Left renal cortex interstitium (tissue), 4 donors: ENCODE measurements around the gene ATXN1. TPM values are rescaled to one million over a fixed set of nuclear protein-coding genes. Genes with fewer than 3 reads are reported as not detected.
"Not testable (repeated sequence)": the region's sequence is repeated elsewhere in the genome, so short reads cannot be mapped to it uniquely, and the experiment has no call there.

Source experiments
- DNase-seq, 4 donors: peaks; one replicate each; pipeline ENCODE4 v3.0.0-alpha.2; 2013; ENCODE audit warnings: low read depth in 4 of 4, low spot score in 2 of 4, missing footprints in 1 of 4
- polyA plus RNA-seq, 4 donors: library from polyadenylated mRNA; unstranded; fragments of 120-200 nt; gene quantifications; one replicate each; pipeline ENCODE4 v1.2.1, GENCODE V29; 2013; ENCODE audit not compliant: insufficient read length in 4 of 4

Gene ATXN1
- polyA plus RNA-seq, 4 donors: 17.0 to 23.0 (median 19.4) TPM

DNA sequence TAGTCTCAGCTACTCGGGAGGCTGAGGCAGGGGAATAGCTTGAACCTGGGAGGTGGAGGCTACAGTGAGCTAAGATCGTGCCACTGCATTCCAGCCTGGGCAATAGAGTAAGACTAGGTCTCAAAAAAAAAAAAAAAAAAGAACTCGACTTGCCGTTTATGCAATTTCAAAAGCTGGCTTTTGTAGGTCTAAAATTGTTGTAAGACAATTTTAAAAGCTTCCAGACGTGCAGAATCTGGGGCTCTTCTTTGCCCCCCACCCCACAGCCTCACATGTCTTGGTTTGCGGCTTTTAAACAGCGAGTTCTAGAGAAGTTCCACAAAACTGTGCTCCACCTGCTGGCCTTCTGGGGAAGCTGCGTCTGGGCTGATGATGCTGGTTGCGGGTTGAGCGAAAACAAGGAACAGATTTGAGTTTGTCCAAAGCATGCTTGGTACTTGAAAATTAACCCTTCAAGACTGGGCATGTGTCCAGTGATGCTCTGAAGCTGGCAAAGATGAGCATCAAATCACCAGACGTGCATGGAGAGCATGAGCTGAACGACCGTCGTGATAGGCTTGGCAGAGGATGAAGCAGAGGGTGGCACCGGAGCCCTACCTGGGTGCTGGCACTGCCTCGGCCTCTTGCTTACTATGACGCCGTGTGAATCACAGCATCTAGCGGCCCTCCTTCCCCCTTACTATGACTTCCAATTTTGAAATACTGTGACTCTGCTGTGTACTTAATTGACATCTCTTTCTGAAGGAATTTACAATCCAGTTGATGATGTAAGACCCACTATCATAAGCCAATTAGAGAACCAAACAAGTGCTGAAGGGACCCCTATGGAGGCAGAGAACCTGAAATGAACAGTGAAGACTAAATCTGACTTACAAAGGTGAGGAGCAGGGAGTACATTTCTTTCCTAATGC is 351.5 kb downstream of the ATXN1 start:
- DNase-seq: no peak

DNA sequence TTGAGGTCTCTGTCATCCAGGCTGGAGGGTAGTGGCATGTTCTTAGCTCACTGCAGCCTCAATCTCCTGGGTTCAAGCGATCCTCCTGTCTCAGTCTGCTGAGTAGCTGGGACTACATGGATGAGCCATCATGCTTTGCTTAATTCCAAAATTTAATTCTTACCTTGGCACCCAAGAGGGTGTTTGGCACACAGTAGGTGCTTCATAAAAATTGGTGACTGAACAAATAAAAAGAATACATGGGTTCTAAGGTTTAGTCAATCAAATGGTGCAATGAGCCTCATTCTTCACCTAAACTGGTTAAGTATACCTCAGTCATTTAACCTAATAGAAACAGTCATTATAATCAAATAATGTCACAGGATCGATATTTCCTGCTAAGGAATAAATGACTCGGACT is 352.5 kb downstream of the ATXN1 start:
- DNase-seq: no peak

DNA sequence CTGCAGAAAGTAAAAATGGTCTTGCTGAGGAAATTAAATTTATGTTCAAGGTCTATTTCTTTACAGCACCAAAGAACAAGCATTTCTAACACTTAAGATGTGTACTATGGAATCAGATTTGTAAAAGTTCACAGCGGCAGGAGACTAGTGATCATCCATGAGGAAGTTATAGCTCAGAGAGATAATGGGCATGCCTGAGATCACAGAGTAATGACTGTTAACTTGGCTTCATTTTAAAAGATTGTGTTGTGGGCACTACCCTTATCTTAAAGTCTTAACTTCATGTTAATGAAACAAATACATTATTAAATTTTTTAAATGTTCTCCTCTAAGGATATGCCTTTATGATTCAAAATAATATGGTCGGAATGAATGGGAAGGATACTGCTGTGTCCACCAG is 354.3 kb downstream of the ATXN1 start:
- no peak for DNase-seq

DNA sequence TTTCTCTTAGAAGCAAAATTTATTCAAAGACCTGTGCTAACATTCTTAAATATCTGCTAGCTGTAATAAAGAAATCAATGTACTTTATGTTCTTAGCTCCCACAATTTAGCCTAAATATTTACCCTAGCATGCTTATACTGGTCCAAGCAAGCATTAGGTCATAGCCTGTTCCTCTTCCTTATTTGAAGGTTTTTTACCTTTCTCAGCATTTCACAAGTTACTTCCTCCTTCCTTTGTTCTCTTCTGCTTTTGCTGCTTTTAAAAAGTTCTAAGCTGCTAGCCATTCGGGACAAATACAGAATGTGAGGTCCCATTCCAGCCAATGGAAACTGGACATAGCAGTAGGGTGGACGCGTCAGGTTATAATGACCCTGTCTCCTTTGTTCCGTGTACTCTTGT is 354.7 kb downstream of the ATXN1 start:
- not testable (repeated sequence) for DNase-seq

DNA sequence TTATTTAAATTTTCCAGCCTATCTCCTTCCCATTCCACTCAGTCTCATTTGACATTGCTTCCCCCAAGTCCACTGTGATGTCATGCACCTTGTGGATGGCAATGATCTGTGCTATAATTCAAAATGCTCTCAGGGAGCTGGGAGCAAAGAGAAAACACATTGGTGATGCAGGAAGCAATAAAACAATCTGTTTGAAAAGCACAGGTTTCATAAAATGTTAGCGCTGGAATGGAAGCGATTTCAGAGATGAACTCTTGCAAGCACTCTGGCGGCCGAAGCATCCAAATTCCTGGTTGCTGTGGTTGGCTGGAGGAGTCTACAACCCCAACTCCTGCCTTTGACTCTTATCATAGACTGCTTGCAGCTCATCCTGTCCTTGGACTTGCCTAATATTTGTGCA is 355.9 kb downstream of the ATXN1 start:
- no peak for DNase-seq

DNA sequence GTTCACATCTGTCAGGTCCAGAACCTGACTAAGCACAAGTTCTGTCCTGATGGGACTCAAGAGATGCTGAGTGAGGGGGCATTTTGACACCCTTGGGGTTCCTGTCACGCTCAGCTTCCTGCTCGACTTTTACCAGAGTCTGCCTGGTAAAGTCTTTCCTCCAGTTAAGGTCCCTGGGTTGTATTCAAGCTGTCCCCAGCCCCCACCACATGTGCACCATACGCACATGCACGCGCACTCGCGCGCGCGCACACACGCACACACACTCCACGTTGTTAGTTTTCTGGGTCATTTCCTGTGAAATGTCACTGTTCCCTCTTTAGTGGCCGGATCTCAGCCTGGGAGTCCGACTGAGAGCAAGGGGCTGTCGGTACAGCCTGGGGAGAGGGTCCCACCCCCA is 356.8 kb downstream of the ATXN1 start:
- DNase-seq: no peak

DNA sequence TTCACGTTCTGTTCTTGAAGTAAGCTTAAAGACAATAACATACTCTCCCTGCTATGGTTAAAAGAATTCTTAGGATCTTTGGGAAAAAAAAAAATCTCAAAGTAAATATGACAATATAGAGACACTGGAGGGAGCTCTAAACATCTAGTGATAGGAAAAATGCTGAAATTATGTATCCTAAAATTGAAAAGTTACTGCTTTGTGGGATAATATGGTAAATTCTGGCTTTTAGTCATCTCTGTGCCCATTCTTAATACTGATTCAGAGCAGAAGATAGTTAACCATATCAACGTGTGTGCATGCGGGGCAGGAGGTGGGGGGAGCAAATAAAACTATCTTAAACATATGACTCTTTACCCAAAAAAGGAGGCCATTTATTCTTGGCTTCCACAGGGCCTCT is 357.4 kb downstream of the ATXN1 start:
- no peak for DNase-seq

DNA sequence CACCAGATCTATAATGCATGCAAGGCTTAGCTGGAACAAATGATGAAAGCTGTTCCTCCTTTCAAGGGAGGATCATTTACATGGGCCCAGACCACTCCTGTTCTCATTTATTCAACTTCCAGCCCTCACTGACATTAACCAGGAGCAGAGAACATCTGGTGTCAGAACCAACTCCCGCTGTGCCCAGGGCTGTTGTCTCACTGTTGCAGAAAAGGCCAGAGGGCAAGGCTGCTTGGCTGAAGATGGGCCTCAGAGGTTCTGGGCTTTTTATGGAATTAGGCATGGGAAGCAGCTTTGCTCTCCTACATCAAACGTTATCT is 358.7 kb downstream of the ATXN1 start:
- DNase-seq: no peak

DNA sequence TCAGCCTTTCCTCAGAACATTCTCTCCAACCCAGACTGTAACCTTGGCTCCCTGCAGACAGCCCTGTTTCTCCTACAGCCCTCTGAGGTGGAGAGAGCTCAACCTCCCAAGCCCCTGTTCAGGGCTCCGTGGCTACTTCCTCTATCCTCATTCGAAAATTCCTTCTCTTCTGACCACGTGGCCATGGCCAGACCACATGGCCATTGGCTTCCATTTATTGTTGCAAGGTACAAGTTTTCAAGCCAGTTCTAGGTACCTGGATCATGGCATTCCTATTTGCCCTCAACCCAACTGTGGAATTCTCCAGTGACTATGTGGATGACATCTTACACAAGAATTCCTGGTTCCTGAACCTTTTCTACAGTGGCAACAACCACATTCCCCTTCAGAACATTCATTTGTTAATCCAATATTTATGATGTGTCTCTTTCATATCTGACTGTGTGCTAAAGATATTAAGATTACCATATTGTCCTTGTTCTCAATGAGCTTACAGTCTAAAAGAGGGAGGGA is 361.0 kb downstream of the ATXN1 start:
- no peak for DNase-seq

DNA sequence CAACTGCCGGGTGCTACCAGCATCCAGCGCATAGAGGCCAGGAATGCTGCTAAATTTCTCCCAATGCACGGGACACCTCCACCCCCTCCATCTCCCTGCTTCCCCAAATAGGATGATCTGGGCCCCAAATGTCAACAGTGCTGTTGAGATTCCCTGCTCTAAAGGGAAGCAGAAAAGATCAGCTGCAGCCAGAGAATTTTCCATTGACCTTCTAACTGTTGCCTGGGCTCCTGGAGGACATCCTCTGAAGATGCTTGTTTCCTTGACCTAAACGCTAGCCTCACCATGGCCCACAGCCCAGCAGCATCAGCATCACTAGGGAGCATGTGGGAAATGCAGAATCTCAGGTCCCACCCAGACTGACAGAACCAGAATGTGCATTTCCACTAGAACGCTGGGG is 361.6 kb downstream of the ATXN1 start:
- DNase-seq: no peak

DNA sequence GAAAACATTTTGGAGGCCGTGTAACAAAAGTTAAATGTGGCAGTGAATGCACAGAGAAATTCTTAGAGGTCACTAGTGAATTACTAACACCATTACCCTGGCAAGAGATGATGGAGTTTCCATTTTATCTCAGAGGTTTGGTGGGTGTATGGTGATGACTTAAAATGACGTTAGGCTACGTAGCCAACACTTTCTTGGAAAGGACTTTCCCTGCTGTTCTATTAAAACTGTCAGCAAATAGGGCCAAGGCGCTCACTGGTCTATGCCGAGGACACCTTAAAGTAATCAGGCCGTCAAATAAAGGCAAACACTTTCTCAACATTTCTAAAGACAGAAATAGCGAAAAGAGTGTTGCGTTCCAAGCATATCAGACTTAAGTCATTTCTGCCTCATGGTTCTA is 362.1 kb downstream of the ATXN1 start:
- DNase-seq: no peak

DNA sequence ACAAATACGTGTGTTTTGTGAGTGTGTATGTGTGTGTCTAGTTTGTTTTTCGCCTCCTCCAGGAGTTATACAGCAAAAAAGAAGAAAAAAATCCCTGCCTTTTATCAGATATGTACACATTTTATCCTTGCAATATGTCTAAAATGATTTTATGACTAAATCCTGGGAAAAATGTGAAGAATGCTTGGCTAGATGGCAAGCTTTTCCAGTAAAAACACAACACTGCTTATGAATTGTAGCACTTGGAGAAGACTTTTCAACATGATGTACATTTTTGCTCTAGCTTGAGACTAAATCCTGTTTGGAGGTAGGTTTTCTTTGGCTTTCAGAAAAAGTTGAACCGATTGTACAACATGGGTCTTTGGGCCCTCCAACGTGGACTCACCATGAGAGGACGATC is 362.7 kb downstream of the ATXN1 start:
- DNase-seq: no peak

DNA sequence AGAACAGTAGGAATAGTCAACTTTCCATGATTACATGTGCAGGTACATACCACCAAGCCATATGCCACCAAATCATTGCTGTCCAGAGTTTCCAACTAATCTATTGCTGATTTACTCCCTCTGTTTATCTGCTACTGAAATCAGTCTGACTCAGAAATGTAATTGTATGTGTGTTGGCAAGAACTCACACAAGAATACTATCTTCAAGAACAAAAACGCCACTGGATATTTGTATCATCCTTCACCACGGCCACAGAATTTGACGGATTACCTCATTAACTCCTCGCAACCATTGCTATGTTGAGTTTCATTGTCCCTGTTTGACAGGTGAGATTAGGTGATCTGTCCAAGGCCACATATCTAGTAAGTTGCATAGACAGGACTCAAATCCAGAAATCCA is 363.6 kb downstream of the ATXN1 start:
- no peak for DNase-seq

DNA sequence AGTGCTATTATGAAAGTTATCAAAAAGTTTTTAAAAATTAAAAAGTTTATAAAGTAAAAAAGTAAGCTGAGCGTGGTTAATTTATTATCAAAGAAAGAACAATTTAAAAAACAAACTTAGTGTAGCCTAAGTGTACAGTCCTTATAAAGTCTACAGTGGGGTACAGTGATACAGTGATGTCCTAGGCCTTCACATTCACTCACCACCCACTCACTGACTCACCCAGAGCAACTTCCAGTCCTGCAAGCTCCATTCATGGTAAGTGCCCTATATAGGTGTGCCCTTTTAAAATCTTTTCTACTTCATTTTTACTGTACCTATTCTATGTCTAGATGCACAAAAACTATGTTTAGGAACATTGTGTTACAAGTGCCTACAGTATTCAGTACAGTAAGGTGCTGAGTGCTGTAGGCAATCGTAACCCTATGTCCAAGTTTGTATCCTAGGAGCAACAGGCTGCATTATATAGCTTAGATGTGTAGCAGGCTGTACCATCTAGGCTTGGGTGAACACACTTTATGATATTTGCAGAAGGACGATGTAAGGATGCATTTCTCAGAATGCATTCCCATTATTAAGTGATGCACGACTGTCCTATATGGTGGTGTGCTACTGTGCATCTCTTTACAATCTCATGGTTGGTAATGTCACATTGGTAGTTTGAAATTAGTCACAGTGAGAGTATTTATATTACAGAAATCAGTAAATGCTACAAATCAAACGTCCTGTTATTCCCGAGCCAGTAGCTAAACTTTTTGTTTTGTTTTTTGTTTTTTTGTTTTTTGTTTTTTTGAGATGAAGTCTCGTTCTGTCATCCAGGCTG is 364.6 kb downstream of the ATXN1 start:
- DNase-seq: no peak

DNA sequence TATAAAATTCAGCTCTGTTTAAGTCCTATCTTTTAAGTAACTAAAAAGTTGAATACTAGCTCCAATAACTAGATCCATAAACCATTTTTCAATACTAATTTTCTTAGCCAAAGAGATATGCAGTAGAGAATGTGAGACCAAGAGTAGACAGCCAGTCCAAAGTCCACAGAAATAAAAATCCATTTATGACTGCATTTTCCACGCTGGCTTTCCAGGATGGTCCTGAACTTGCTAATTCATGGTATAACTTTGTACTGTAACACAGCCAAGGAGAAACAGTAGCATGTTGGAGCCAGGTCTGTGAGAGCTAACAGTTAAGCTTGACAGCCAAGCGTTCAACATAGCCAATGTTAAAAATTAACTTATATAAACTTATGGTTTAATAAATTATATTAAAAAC is 366.6 kb downstream of the ATXN1 start:
- no peak for DNase-seq

DNA sequence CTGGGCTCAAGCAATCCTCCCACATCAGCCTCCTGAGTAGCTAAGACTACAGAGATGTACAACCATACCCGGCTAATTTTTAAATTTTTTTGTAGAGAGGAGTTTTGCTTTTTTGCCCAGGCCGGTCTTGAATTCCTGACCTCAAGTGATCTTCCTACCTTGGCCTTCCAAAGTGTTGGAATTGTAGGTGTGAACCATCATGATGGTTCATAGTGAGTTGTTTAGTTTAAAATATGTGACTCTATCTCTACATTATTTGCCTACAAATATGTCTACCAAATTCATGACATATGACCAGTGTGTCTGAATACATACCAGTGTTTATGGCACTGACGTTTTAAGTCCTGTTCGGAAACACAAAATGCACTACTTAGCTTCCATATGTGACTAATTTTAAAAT is 367.9 kb downstream of the ATXN1 start:
- DNase-seq: no peak

DNA sequence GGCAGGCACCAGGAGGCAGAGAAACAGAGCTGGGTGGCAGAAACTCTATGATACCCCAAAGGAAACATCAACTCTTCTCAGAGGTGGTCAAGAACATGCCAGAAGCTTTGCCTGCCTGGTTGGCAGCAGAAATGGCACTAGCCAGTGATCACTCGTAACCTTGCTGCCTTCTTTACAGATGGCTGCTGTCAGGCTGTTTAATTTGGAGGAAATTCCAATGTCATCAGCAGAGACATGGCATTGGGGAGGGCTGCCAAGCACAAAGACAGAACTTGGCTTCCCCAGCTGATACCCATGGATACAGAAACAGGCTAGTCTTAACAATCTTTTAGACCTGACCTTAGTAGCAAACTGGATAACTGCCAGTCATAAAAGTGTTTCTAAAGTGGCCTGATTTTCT is 369.2 kb downstream of the ATXN1 start:
- no peak for DNase-seq

DNA sequence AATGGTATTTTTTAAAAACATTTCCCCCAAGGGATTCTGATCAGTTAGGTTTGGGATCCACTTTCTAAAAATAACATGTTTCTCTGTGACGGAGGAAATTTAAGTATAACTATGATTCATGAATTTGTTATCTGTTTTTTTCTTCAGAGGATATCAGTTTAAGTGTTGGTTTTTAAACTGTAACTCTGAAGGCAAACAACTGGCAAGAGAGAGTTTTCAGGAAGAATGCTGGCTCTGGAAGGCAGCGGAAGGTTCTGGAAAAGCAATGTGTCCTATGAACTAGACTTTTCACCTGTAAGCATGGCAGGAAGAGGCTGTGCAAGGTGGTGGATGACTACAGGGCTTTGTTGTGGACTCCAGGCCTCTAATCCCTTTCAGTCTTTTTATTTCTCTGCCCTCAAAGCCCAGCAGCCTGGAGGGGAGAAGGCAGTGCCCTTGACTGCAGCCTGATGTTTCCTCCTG is 369.8 kb downstream of the ATXN1 start:
- DNase-seq: no peak

DNA sequence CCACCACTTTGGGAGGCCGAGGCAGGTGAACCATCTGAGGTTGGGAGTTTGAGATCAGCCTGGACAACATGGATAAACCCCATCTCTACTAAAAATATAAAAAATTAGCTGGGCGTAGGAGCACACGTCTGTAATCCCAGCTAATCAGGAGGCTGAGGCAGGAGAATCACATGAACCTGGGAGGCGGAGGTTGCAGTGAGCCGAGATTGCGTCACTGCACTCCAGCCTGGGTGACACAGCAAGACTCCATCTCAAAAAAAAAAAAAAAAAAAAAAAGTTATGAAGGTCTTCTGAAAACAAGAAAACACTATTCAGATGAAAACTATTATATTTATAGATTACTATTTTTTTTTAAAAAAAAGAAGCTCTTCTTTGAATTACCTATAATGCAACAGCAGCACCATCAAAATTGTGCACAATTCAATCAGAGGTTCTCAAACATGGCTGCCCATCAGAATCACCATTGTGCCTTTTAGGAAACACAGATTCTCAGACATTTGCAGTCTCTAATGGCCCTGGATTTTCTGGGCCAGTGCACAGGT is 370.3 kb downstream of the ATXN1 start:
- not testable (repeated sequence) for DNase-seq

DNA sequence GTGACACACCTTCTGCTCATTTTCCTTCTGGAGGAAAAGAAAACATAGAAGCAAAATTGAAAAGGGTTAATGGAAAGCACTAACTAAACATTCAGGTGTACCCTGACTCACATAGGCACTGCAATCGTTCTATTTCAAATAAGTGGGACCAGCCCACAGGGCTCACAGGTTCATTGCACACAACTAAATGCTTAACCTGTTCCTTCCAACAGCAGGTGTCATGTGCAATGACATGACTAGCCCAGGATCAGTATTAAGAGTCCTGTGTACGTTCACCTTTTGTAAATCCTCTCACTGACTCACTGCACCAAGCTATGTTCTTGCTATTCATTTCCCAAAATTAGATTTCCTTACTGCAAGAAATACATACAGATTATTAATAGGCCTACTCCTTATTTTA is 371.6 kb downstream of the ATXN1 start:
- no peak for DNase-seq

DNA sequence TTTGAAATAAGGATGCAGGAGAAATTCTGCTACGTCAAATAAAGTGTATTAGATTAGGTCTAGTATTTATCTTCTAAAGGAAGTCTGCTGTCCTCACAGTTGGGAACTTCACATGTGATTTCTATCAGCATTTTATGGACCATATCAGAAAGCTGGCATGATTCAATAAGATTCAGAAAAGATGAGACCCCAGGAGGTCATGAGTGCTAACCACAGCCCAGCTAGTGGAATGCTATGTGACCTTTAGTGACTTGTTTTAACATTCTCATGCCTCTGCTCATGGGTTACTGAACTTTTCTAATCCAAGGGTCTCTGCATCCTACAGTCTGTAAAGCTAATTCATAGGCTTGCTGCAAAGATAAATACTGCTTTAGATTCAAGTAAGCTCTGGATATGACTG is 372.8 kb downstream of the ATXN1 start:
- DNase-seq: no peak
